NB4 (cell line): ENCODE results near the gene TBC1D22A.
A peak's percentile ranks its signal among the peaks of the same experiment; 100 is the strongest.

ENCODE experiments used
- DNase-seq: peaks from one replicate; pipeline ENCODE4 v3.0.0; 2010; ENCODE audit warnings: low read depth
- H3K4me3 ChIP-seq: one replicate; pipeline ENCODE4 v1.5.1; 2011; ENCODE audit warnings: mild to moderate bottlenecking, low read depth, low read length, moderate library complexity
- CTCF ChIP-seq: IDR thresholded peaks from one replicate; pipeline ENCODE4 v1.5.1; 2012; ENCODE audit warnings: low read depth, low read length
- MAX ChIP-seq: IDR thresholded peaks from 2 replicates; pipeline ENCODE4 v1.6.1; 2011; ENCODE audit warnings: low read depth, low read length
- MYC ChIP-seq: IDR thresholded peaks from 2 replicates; pipeline ENCODE4 v1.6.1; 2011; ENCODE audit warnings: low read depth, low read length
- POLR2A ChIP-seq: IDR thresholded peaks from 2 replicates; pipeline ENCODE4 v1.6.1; 2011; ENCODE audit warnings: mild to moderate bottlenecking; ENCODE audit not compliant: insufficient read length; ENCODE audit errors: extremely low read depth

Gene TBC1D22A

GRCh38 chr22:47152236-47152635 lies 389.8 kb downstream of the TBC1D22A start:
- TF ChIP-seq CTCF: no peak
- no peak for TF ChIP-seq MYC
- TF ChIP-seq POLR2A: no peak
- TF ChIP-seq MAX: no peak
- H3K4me3 ChIP-seq: no peak overlapping the region
- peak; percentile 22 for DNase-seq

GRCh38 chr22:47152938-47153337 lies 390.5 kb downstream of the TBC1D22A start:
- no peak overlapping the region for H3K4me3 ChIP-seq

GRCh38 chr22:47153854-47154525 lies 391.5 kb downstream of the TBC1D22A start:
- no peak for TF ChIP-seq MAX
- no peak overlapping the region for H3K4me3 ChIP-seq
- DNase-seq: peak; percentile 24

More at GRCh38 chr22:47152938-47153337, 390.5 kb downstream of the TBC1D22A start:
- TF ChIP-seq CTCF: no peak
- TF ChIP-seq POLR2A: no peak
- TF ChIP-seq MAX: no peak
- DNase-seq: no peak

GRCh38 chr22:47154621-47155081 lies 392.2 kb downstream of the TBC1D22A start:
- no peak overlapping the region for H3K4me3 ChIP-seq
- DNase-seq: no peak
- TF ChIP-seq CTCF (no peak), POLR2A (no peak), MYC (no peak), MAX (no peak)

GRCh38 chr22:47155131-47155885 lies 392.9 kb downstream of the TBC1D22A start:
- no peak for TF ChIP-seq POLR2A
- TF ChIP-seq CTCF: no peak
- no peak for TF ChIP-seq MAX
- TF ChIP-seq MYC: no peak
- DNase-seq: no peak
- no peak overlapping the region for H3K4me3 ChIP-seq

GRCh38 chr22:47155912-47156311 lies 393.5 kb downstream of the TBC1D22A start:
- no peak for DNase-seq
- TF ChIP-seq POLR2A (no peak), MAX (no peak), MYC (no peak), CTCF (no peak)
- H3K4me3 ChIP-seq: no peak overlapping the region
